K562 (cell line): ENCODE data around the gene DKKL1. TPM values are rescaled to one million over a fixed set of nuclear protein-coding genes. Genes with fewer than 3 reads are reported as not detected.

Experiments
- ARNT ChIP-seq, 2 experiments: fragments of 450-650 bp; IDR thresholded peaks; 2 replicates each; pipeline ENCODE4 v1.6.1; 2016; ENCODE audit warnings: mild to moderate bottlenecking in 1 of 2
- DACH1 ChIP-seq: fragments of 450-650 bp; IDR thresholded peaks from 2 replicates; pipeline ENCODE4 v1.6.1; 2018; ENCODE audit not compliant: partially characterized antibody
- ESRRA ChIP-seq: fragments of 450-650 bp; IDR thresholded peaks from 2 replicates; pipeline ENCODE4 v1.6.1; 2014; ENCODE audit warnings: low read depth, mild to moderate bottlenecking, moderate library complexity, borderline replicate concordance
- GABPA ChIP-seq: fragments of 200-800 bp; sonication (Bioruptor generic); conservative IDR thresholded peaks from 2 replicates; pipeline ENCODE4 v1.6.1; 2016; ENCODE audit warnings: low read depth, missing genetic modification characterization, missing compliant biosample characterization
- GABPB2 ChIP-seq: fragments of 250-450 bp; sonication (Bioruptor Pico); conservative IDR thresholded peaks from 2 replicates; pipeline ENCODE4 v1.5.1; 2021; ENCODE audit warnings: mild to moderate bottlenecking
- HDGF ChIP-seq: fragments of 450-650 bp; IDR thresholded peaks from 2 replicates; pipeline ENCODE4 v1.6.1; 2016
- KLF13 ChIP-seq: fragments of 450-650 bp; IDR thresholded peaks from 2 replicates; pipeline ENCODE4 v1.6.1; 2016; ENCODE audit warnings: missing genetic modification characterization, low read depth, mild to moderate bottlenecking, missing compliant biosample characterization, moderate library complexity, borderline replicate concordance
- MEF2A ChIP-seq: IDR thresholded peaks from 2 replicates; pipeline ENCODE4 v1.6.1; 2011; ENCODE audit warnings: low read depth, mild to moderate bottlenecking, low read length, moderate library complexity; ENCODE audit not compliant: control insufficient read depth
- NCOA4 ChIP-seq: fragments of 450-650 bp; IDR thresholded peaks from 2 replicates; pipeline ENCODE4 v1.6.1; 2018; ENCODE audit warnings: mild to moderate bottlenecking; ENCODE audit not compliant: partially characterized antibody
- PURB ChIP-seq: sonication (generic); formaldehyde crosslinking; IDR thresholded peaks from 2 replicates; pipeline ENCODE4 v1.9.0; 2021; ENCODE audit warnings: low read depth, mild to moderate bottlenecking, missing genetic modification reagents
- SPI1 ChIP-seq: IDR thresholded peaks from 2 replicates; pipeline ENCODE4 v1.6.1; 2011; ENCODE audit warnings: low read depth, low read length, control low read depth, borderline replicate concordance
- SRSF1 ChIP-seq: fragments of 200-400 bp; formaldehyde crosslinking; IDR thresholded peaks from 2 replicates; pipeline ENCODE4 v1.6.1; 2017; ENCODE audit warnings: mild to moderate bottlenecking, low read depth, low read length, moderate library complexity
- TCFL5 ChIP-seq: fragments of 250-450 bp; sonication (Bioruptor Pico); conservative IDR thresholded peaks from 2 replicates; pipeline ENCODE4 v1.6.1; 2021; ENCODE audit warnings: mild to moderate bottlenecking, moderate library complexity, matching md5 sums
- ZBTB1 ChIP-seq: sonication (generic); formaldehyde crosslinking; IDR thresholded peaks from 2 replicates; pipeline ENCODE4 v1.8.1; 2023; ENCODE audit warnings: missing genetic modification reagents, low read depth, mild to moderate bottlenecking, borderline replicate concordance
- ZNF12 ChIP-seq: sonication (generic); formaldehyde crosslinking; IDR thresholded peaks from 2 replicates; pipeline ENCODE4 v1.4.0; 2020; ENCODE audit warnings: mild to moderate bottlenecking, missing genetic modification reagents
- ZNF23 ChIP-seq: fragments of 250-450 bp; sonication (Bioruptor Pico); IDR thresholded peaks from 2 replicates; pipeline ENCODE4 v1.4.0; 2020; ENCODE audit warnings: mild to moderate bottlenecking
- ZNF717 ChIP-seq: fragments of 250-450 bp; sonication (Bioruptor Pico); IDR thresholded peaks from 2 replicates; pipeline ENCODE4 v1.5.0; 2021
- ZNF766 ChIP-seq: fragments of 200-800 bp; sonication (Bioruptor generic); conservative IDR thresholded peaks from 2 replicates; pipeline ENCODE4 v1.6.1; 2016; ENCODE audit warnings: missing genetic modification characterization, missing compliant biosample characterization
- ZNF780A ChIP-seq: fragments of 250-450 bp; sonication (Bioruptor Pico); IDR thresholded peaks from 2 replicates; pipeline ENCODE4 v1.5.0; 2021; ENCODE audit warnings: mild to moderate bottlenecking
- polyA plus RNA-seq, 8 experiments: library from polyadenylated mRNA; depleted of rRNA in 4 of 8; stranded (reverse) in 5 of 8; unstranded in 3 of 8; fragments of >200 nt; fragmentation: Nextera tagmentation in 2 of 8; fragmentation: Illumina TruSeq in 1 of 8; extraction: Ambion mirVana in 2 of 8; extraction: Trizol in 1 of 8; gene quantifications; 2 replicates each; pipeline versions ENCODE4 v1.2.1 to v1.2.3, GENCODE V29; 2011 to 2014; ENCODE audit warnings: inconsistent platforms in 1 of 8, missing spikeins in 1 of 8
- total RNA-seq, 7 experiments: library from RNA; depleted of rRNA in 6 of 7; stranded (reverse); fragments of >200 nt in 6 of 7; fragmentation: Illumina TruSeq in 2 of 7; extraction: Trizol in 2 of 7; gene quantifications; 2 replicates each; pipeline versions ENCODE4 v1.2.1 to v1.2.3, GENCODE V29; 2011 to 2021; ENCODE audit warnings: low replicate concordance in 1 of 7
- TF ChIP-seq, protein P1 (sequence below): sonication (generic); formaldehyde crosslinking; IDR thresholded peaks from 2 replicates; pipeline ENCODE4 v1.8.1; 2023; ENCODE audit warnings: mild to moderate bottlenecking, missing genetic modification reagents
- TF ChIP-seq, protein P2 (sequence below): fragments of 450-650 bp; formaldehyde crosslinking; IDR thresholded peaks from 2 replicates; pipeline ENCODE4 v1.4.0; 2022; ENCODE audit warnings: missing genetic modification characterization
- TF ChIP-seq, protein P3 (sequence below), 2 experiments: fragments of 450-650 bp; IDR thresholded peaks; 2 replicates each; pipeline ENCODE4 v1.6.1; 2018; ENCODE audit warnings: mild to moderate bottlenecking in 2 of 2, low read depth in 1 of 2; ENCODE audit not compliant: partially characterized antibody in 2 of 2

DKKL1 gene
- total and polyA plus RNA-seq, 9 of the 15 experiments (the other 6 are each of a cell fraction or from before 2014, with no cell fraction given): 0.15 to 1.7 (median 0.52) TPM

DNA sequence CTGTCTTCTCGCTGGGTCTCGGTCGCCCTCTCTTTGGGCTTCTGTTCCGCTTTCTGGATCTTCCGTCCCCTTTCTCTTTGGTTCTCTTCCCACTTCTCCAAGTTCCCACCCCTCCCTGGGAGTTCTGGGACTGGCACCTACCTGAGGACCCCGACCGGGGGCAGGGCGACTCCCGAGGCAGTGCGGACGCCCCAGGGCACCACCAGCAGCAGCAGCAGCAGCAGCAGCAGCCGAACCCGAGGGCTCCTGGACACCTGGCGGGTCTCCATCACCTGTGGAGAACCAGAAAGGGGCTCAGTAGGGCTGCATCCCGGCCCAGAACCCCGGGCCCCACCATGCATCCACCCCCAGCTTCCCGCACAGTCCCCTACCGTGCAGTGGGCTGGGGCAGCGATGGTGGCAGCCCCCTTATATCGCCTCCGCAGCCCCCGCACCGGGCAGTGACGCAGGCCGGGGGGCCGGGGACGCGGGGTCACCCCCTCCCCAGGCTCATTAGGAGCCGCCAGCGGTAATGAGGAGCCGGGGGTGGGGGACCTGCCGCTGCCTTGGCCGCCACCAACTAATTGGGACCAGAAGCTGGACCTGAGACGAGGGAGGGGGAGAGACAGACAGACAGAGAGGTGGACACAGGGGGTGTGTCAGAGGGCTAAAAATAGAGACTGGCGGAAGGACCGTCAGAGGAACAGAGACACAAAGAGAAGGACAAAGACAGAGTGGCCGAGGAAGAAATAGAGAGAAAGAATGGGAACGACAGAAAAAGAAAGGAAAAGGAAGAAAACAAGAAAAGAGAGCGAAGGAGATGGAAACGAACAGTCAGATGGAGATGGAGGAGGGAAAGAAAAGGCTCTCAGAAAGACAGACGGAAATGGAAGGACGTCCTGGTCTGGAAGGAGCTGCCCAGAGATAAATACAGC, 59.7 kb downstream of the DKKL1 start, which contains the start of gene PTH2 (continued):
- 0 out of 2 replicates have a peak, but pooled peaks have one; percentile 51 for TF ChIP-seq HDGF
- peak; percentile 19 for TF ChIP-seq NCOA4
- TF ChIP-seq ZNF23 (CRISPR knock-in tag): no peak
- TF ChIP-seq ZNF780A: no peak
- TF ChIP-seq DACH1: no peak
- TF ChIP-seq ZBTB1: no peak
- TF ChIP-seq ZNF717 (CRISPR knock-in tag): no peak
- no peak for TF ChIP-seq ESRRA
- no peak for TF ChIP-seq SRSF1
- no peak for TF ChIP-seq GABPB2 (CRISPR knock-in tag)
- TF ChIP-seq ARNT (IDR thresholded peaks at IDR 0.05): peak in 1 of 2 experiments; percentile 48; a peak in 1 of 4 replicates
- TF ChIP-seq, protein P1, sequence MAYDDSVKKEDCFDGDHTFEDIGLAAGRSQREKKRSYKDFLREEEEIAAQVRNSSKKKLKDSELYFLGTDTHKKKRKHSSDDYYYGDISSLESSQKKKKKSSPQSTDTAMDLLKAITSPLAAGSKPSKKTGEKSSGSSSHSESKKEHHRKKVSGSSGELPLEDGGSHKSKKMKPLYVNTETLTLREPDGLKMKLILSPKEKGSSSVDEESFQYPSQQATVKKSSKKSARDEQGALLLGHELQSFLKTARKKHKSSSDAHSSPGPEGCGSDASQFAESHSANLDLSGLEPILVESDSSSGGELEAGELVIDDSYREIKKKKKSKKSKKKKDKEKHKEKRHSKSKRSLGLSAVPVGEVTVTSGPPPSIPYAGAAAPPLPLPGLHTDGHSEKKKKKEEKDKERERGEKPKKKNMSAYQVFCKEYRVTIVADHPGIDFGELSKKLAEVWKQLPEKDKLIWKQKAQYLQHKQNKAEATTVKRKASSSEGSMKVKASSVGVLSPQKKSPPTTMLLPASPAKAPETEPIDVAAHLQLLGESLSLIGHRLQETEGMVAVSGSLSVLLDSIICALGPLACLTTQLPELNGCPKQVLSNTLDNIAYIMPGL (CRISPR knock-in tag): no peak
- no peak for TF ChIP-seq GABPA (tag)
- TF ChIP-seq, protein P2, sequence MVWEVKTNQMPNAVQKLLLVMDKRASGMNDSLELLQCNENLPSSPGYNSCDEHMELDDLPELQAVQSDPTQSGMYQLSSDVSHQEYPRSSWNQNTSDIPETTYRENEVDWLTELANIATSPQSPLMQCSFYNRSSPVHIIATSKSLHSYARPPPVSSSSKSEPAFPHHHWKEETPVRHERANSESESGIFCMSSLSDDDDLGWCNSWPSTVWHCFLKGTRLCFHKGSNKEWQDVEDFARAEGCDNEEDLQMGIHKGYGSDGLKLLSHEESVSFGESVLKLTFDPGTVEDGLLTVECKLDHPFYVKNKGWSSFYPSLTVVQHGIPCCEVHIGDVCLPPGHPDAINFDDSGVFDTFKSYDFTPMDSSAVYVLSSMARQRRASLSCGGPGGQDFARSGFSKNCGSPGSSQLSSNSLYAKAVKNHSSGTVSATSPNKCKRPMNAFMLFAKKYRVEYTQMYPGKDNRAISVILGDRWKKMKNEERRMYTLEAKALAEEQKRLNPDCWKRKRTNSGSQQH: peak; percentile 76
- no peak for TF ChIP-seq KLF13
- TF ChIP-seq ZNF766 (CRISPR knock-in tag): no peak
- TF ChIP-seq, protein P3, sequence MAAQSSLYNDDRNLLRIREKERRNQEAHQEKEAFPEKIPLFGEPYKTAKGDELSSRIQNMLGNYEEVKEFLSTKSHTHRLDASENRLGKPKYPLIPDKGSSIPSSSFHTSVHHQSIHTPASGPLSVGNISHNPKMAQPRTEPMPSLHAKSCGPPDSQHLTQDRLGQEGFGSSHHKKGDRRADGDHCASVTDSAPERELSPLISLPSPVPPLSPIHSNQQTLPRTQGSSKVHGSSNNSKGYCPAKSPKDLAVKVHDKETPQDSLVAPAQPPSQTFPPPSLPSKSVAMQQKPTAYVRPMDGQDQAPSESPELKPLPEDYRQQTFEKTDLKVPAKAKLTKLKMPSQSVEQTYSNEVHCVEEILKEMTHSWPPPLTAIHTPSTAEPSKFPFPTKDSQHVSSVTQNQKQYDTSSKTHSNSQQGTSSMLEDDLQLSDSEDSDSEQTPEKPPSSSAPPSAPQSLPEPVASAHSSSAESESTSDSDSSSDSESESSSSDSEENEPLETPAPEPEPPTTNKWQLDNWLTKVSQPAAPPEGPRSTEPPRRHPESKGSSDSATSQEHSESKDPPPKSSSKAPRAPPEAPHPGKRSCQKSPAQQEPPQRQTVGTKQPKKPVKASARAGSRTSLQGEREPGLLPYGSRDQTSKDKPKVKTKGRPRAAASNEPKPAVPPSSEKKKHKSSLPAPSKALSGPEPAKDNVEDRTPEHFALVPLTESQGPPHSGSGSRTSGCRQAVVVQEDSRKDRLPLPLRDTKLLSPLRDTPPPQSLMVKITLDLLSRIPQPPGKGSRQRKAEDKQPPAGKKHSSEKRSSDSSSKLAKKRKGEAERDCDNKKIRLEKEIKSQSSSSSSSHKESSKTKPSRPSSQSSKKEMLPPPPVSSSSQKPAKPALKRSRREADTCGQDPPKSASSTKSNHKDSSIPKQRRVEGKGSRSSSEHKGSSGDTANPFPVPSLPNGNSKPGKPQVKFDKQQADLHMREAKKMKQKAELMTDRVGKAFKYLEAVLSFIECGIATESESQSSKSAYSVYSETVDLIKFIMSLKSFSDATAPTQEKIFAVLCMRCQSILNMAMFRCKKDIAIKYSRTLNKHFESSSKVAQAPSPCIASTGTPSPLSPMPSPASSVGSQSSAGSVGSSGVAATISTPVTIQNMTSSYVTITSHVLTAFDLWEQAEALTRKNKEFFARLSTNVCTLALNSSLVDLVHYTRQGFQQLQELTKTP (IDR thresholded peaks at IDR 0.05; ENCODE audit: low read depth in 1 of 2, partially characterized antibody in 2 of 2): no peak
- no peak for TF ChIP-seq TCFL5 (CRISPR knock-in tag)
- TF ChIP-seq MEF2A: peak; percentile 89
- TF ChIP-seq PURB (CRISPR knock-in tag): no peak
- no peak for TF ChIP-seq ZNF12 (CRISPR knock-in tag)
- TF ChIP-seq SPI1: no peak
